Frontal cortex (tissue), 4 donors: ENCODE results near the gene C19orf44. TPM values are rescaled to one million over a fixed set of nuclear protein-coding genes. Genes with fewer than 3 reads are reported as not detected.
"Not testable (repeated sequence)": the region's sequence is repeated elsewhere in the genome, so short reads cannot be mapped to it uniquely, and the experiment has no call there.

Experiments used
- DNase-seq, 2 donors: peaks; one replicate each; pipeline ENCODE4 v3.0.0; 2012; ENCODE audit warnings: low spot score in 2 of 2
- FAIRE-seq: peaks from 2 replicates; lab custom pipeline; 2012; peaks lifted over from hg19 to GRCh38; lab: Jason Lieb, UNC
- total RNA-seq: library from RNA; depleted of rRNA; stranded (reverse); fragments of >200 nt; gene quantifications from one replicate; pipeline ENCODE4 v1.2.3, GENCODE V29; 2014
- donor health status: control.
- donor health status: control.
- donor health status: control.

Gene C19orf44
- total RNA-seq, result 3.3 TPM

GRCh38 chr19:16495982-16496612, at the start of gene C19orf44, which contains the start of gene CALR3:
Gene C19orf44, plus strand, starts transcription at chr19:16496394. Its CDS starts 4,399 bp downstream, at chr19:16500793.
Gene CALR3, minus strand, starts transcription at chr19:16496167. Its CDS starts 38 bp downstream, at chr19:16496129.
- peak; percentile 86 to 94 for DNase-seq
- FAIRE-seq, result peak; percentile 78

DNA sequence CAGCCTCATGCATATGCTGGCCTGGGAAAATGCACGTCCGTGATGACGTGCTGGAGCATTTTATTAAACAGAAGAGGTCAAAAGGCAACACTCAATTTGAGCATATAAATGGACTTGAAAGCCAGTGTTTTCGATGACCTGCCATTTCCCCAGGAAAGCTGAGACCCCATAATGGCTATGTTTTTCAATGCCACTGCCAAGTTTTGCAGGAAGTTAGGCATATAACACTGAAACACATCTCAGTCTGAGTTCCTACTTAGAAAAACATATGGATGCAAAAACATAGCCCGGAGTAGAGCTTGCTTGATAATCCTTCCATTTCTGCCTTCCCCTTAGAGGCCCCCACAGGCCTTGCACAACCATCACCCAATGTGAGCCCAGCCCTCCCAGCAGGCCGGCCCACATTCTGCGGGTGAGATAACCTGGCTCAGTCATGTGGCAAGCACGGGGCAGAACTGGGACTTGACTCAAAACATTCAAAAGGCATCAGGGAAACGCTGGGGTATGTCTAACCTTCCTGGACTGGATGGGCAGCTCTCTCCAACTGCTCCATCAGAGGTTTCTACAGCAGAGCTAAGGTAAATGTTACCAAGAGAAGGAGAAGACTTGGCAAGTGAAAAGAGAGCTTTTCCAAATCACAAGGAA, 49.3 kb upstream of the C19orf44 start:
- no peak for FAIRE-seq

DNA sequence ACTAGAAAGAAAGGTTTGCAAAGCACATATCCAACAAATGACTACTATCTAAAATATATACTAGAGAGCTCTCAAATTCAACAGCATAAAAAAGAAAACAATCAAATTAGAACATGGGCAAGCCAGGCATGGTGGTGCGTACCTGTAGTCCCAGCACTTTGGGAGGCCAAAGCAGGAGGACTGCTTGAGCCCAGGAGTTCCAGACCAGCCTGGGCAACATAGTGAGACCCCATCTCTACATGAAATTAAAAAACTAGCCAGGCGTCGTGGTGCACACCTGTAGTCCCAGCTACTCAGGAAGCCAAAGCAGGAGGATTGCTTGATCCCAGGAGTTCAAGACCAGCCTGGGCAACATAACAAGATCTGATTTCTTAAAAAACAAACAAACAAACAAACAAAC, 47.3 kb upstream of the C19orf44 start:
- not testable (repeated sequence) for DNase-seq, FAIRE-seq

More for the DNA sequence above, 49.3 kb upstream of the C19orf44 start:
- DNase-seq, result no peak

DNA sequence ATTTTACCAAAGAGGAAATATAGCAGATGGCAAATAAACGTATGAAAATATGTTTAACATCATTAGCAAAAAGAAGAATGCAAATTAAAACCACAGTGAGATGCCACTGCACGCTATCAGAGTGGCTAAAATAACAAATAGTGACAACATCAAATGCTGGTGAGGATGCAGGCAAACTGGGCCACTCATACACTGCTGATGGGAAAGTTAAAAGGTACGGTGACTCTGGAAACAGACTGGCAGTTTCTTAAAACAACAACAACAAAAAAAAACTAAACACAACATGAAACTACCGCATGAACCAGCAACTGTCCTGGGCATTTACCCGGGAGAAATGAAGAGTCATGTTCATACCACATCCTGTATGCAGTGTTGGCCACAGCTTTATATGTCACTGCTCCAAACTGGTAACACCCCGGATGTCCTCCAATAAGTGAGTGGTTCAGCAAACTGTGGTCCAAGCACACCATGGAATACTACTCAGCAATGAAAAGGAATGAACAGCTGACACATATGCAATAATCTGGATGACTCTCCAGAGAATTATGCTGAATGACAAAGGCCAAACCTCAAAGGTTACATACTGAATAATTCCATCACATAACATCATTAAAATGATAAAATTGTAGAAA, 46.7 kb upstream of the C19orf44 start:
- FAIRE-seq, result no peak
- no peak for DNase-seq

DNA sequence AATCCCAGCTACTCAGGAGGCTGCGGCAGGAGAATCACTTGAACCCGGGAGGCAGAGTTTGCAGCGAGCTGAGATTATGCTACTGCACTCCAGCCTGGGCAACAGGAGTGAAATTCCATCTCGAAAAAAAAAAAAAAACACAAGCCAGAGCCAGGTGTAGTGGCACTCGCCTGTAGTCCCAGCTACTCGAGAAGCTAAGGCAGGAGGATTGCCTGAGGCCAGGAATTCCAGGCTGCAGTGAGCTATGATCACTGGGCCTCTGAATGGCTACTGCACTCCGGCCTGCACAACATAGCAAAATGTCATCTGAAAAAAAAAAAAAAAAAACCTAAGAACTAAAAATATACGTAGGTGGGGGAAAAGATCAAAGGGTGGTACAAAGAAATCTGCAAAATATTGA, 43.9 kb upstream of the C19orf44 start:
- FAIRE-seq (no peak), DNase-seq (no peak)

DNA sequence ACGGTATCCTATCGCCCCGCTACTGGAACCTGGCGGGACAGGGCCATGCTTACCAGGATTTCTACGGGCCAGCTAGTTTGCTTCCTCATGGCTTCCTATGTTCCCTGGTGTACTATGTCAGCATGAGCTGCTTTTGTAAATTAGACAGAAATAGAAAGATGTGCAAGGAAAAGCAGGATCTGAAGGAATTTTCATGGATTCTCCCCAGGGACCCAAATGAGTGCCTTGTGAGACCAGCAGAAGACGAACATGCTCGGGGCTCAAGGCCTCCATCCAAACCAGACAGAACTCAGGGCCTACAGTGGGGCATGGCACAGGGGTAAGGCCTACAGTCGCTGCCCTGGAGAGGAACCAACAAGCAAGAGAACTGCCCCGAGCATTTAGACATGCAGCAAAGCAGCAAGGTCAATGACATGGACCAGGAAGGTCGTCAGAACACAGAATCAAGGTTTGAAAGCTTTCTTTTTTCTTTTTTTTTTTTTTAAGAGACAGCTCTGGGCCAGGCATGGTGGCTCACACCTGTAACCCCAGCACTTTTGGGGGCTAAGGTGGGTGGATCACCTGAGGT, 41.8 kb upstream of the C19orf44 start:
- FAIRE-seq (no peak), DNase-seq (no peak)

- DNase-seq, result no peak
- no peak for FAIRE-seq
Observed at GRCh38 chr19:16455489-16455888, 40.7 kb upstream of the C19orf44 start.

GRCh38 chr19:16456652-16457194, 39.5 kb upstream of the C19orf44 start:
- FAIRE-seq, result no peak
- no peak for DNase-seq

- DNase-seq (no peak), FAIRE-seq (no peak)
Observed at GRCh38 chr19:16457195-16457953, 38.8 kb upstream of the C19orf44 start.

DNA sequence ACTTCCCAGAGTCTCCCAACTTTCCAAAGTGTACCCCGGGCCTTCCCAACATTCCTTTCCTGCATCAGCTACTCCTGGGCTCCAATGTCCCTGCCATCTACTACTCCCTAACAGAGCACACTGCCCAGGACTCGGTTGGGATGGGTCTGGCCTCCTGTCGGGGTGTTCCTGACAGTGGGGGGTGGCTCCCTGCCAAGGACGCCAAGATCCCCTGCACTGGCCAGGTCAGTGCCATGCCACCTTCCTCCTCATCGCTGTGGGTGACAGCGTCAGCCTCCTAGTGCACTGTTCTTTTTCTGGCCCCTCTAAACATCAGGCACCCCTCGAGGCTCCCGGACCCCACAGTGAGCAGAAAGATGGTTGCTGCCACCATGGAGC, 38.3 kb upstream of the C19orf44 start:
- no peak for FAIRE-seq
- DNase-seq, result no peak

DNA sequence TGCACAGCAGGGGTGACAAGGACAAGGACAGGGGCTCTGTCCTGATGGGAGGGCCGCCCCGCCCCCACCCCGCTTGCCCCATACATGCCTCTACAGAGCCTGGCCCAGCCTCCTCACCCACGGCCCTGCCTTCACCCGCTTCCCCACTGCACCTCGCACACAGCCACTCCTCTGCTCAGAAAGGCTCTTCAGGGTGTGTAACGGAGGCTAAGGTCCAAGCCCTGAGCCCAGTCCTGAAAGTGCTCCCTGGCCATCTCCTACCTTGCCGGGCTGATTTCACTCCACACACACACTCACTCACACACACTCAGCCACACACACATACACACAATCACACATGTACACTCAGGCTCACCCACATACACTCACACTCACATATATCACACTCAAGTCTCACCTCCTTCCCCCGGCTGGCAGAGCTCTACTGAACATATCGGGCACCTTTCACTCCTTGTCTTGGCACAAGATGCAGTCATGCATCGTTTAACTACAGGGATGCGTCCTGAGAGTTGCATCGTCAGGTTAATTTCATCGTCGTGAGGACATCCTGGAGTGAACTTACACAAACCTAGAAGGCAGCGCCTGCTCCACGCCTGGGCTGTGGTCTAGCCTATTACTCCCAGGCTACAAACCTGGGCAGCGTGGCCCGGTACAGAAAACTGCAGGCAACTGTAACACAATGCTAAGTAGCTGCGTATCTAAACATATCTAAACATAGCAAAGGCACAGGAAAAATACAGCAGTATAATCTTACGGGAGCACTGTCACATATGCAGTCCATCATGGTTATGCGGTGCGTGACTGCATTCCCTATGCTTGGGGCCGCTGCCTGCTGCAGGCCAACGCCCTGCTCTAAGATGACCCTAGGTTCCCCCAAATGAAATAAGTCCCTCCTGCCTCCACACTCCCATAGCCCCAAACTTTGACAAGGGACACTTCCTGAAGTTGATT, 37.5 kb upstream of the C19orf44 start:
- DNase-seq (no peak), FAIRE-seq (no peak)

DNA sequence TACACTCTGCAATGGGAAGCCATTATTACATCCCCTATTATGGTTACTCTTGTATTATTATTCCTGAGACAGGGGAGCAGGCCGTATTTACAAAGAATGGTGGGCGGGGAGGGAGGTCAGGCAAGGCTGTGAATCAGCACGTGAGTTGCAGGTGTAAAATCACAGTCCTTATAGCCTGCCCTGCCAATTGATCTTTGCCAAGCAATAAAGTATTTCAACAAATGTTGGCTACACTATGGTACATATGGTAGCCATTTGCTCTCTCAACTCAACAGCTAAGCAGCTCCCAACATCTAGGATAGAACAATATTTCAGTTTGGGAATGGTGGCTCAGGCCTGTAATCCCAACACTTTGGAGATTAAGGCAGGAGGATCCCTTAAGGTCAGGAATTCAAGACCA, 36.5 kb upstream of the C19orf44 start:
- DNase-seq (no peak), FAIRE-seq (no peak)

GRCh38 chr19:16460454-16460853, 35.7 kb upstream of the C19orf44 start:
- FAIRE-seq (no peak), DNase-seq (no peak)

DNA sequence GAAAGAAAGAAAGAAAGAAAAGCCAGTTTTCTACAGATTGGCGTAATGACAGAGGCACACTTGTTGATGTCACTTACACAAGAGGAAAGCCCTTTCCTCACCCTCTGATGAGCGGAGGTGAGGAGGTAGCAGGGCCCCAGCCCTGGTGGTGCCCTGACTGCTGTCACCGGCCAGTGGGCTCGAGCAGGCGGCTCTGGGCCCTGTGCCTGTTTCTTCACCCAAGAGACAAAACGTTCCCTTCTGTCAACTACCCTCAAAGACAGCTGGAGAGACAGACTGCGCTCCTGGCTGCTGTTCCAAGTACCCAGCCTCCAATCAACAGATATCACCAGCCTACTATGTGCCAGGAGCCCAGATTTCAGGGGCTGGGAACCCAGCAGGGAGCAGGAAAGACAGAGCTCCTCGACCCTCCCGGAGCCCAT, 34.6 kb upstream of the C19orf44 start:
- DNase-seq (no peak), FAIRE-seq (no peak)

- DNase-seq (no peak), FAIRE-seq (no peak)
Observed at GRCh38 chr19:16462757-16463250, 33.4 kb upstream of the C19orf44 start.

GRCh38 chr19:16463341-16463990, 32.7 kb upstream of the C19orf44 start:
- no peak for FAIRE-seq
- DNase-seq, result no peak

- FAIRE-seq, result no peak
Observed at GRCh38 chr19:16463991-16464575, 32.1 kb upstream of the C19orf44 start.

DNA sequence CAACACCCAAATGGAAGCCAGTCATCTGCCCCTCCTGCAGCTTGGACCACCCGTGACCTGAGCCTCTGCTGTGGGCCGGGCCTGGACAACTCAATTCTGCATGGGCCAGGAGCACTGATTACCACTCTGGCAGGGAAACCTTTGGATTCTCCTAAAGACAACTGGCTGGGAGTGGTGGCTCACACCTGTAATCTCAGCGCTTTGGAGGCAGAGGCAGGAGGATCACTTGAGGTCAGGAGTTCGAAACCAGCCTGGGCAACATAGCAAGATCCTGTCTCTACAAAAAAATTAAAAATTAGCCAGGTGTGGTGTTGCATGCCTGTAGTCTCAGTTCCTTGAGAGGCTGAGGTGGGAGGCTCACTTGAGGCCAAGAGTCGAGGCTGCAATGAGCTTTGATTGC, 31.0 kb upstream of the C19orf44 start:
- DNase-seq, result no peak
- FAIRE-seq, result no peak

More at GRCh38 chr19:16463991-16464575, 32.1 kb upstream of the C19orf44 start:
- DNase-seq, result no peak
